Fibroblast of skin of right quadriceps (primary cell): Measurements from ENCODE around the gene GPD2.

ENCODE experiments used
- DNase-seq: peaks from one replicate; pipeline ENCODE4 v3.0.0-alpha.2; 2013

The GPD2 gene

GRCh38 chr2:156437272-156437930 lies 1.2 kb downstream of the GPD2 start:
- no peak for DNase-seq

GRCh38 chr2:156437931-156438410 lies 1.8 kb downstream of the GPD2 start:
- no peak for DNase-seq

GRCh38 chr2:156443089-156443488 lies 6.9 kb downstream of the GPD2 start:
- DNase-seq: no peak

GRCh38 chr2:156445296-156446220 lies 9.4 kb downstream of the GPD2 start:
- DNase-seq: peak; percentile 92

GRCh38 chr2:156447761-156448160 lies 11.6 kb downstream of the GPD2 start:
- peak; percentile 38 for DNase-seq

- peak; percentile 24 for DNase-seq
Measured at GRCh38 chr2:156448766-156449165, 12.6 kb downstream of the GPD2 start.

GRCh38 chr2:156452971-156453370 lies 16.8 kb downstream of the GPD2 start:
- DNase-seq: peak; percentile 60

GRCh38 chr2:156455361-156455975 lies 19.3 kb downstream of the GPD2 start:
- DNase-seq: peak; percentile 44

GRCh38 chr2:156456616-156457015 lies 20.4 kb downstream of the GPD2 start:
- DNase-seq: peak; percentile 72

- no peak for DNase-seq
Measured at GRCh38 chr2:156457523-156458517, 21.6 kb downstream of the GPD2 start.

- DNase-seq: no peak
Measured at GRCh38 chr2:156459720-156460119, 23.5 kb downstream of the GPD2 start.

- peak; percentile 45 for DNase-seq
Measured at GRCh38 chr2:156464106-156464505, 27.9 kb downstream of the GPD2 start.

GRCh38 chr2:156465573-156465972 lies 29.4 kb downstream of the GPD2 start:
- no peak for DNase-seq

- peak; percentile 17 for DNase-seq
Measured at GRCh38 chr2:156466739-156467405, 30.7 kb downstream of the GPD2 start.

GRCh38 chr2:156470975-156471583 lies 34.9 kb downstream of the GPD2 start:
- no peak for DNase-seq

- DNase-seq: no peak
Measured at GRCh38 chr2:156471762-156472161, 35.6 kb downstream of the GPD2 start.

GRCh38 chr2:156472686-156473085 lies 36.5 kb downstream of the GPD2 start:
- DNase-seq: no peak

- no peak for DNase-seq
Measured at GRCh38 chr2:156473445-156473844, 37.3 kb downstream of the GPD2 start.

GRCh38 chr2:156474401-156474800 lies 38.2 kb downstream of the GPD2 start:
- DNase-seq: no peak

GRCh38 chr2:156476021-156476849 lies 40.1 kb downstream of the GPD2 start:
- DNase-seq: no peak
